Mesenchymal stem cell (in vitro differentiated cells and primary cell): ENCODE measurements around the gene IL5RA.

Source experiments
- DNase-seq: peaks from one replicate; pipeline ENCODE4 v3.0.0-alpha.2; 2013
- H2AFZ ChIP-seq: one replicate; pipeline ENCODE4 v1.6.1; 2013; ENCODE audit warnings: low read depth, mild to moderate bottlenecking, control low read depth, inconsistent platforms, low read length, moderate library complexity
- H2AK5ac ChIP-seq: 2 replicates; pipeline ENCODE4 v1.6.1; 2013; ENCODE audit warnings: low read length, moderate library complexity, mild to moderate bottlenecking, inconsistent platforms; ENCODE audit not compliant: severe bottlenecking
- H2BK120ac ChIP-seq: one replicate; pipeline ENCODE4 v1.6.1; 2013; ENCODE audit warnings: low read depth, mild to moderate bottlenecking, inconsistent platforms, low read length, moderate library complexity
- H2BK12ac ChIP-seq, 2 experiments: one replicate each; pipeline ENCODE4 v1.6.1; 2013; ENCODE audit warnings: inconsistent platforms in 2 of 2, low read length in 2 of 2, mild to moderate bottlenecking in 2 of 2, moderate library complexity in 2 of 2, control low read depth in 1 of 2
- H2BK15ac ChIP-seq: one replicate; pipeline ENCODE4 v1.6.1; 2013; ENCODE audit warnings: mild to moderate bottlenecking, low read depth, inconsistent platforms; ENCODE audit not compliant: poor library complexity, severe bottlenecking
- H2BK5ac ChIP-seq: 2 replicates; pipeline ENCODE4 v1.6.1; 2013; ENCODE audit warnings: low read depth, mild to moderate bottlenecking, low read length, control low read depth, inconsistent platforms; ENCODE audit not compliant: poor library complexity, severe bottlenecking
- H3K14ac ChIP-seq, 2 experiments: one replicate each; pipeline ENCODE4 v1.6.1; 2013; ENCODE audit warnings: inconsistent platforms in 2 of 2, low read length in 2 of 2, control low read depth in 1 of 2, mild to moderate bottlenecking in 1 of 2, moderate library complexity in 1 of 2
- H3K18ac ChIP-seq, 2 experiments: one replicate each; pipeline ENCODE4 v1.6.1; 2013; ENCODE audit warnings: inconsistent platforms in 2 of 2, low read length in 2 of 2, control low read depth in 1 of 2, low read depth in 1 of 2, mild to moderate bottlenecking in 1 of 2
- H3K23ac ChIP-seq, 2 experiments: one replicate each; pipeline ENCODE4 v1.6.1; 2013; ENCODE audit warnings: inconsistent platforms in 2 of 2, low read length in 2 of 2, mild to moderate bottlenecking in 2 of 2, moderate library complexity in 2 of 2, control low read depth in 1 of 2
- H3K27ac ChIP-seq: 2 replicates; pipeline ENCODE4 v1.5.1; 2013; ENCODE audit warnings: mild to moderate bottlenecking, moderate library complexity, low read length, control low read depth, inconsistent platforms; ENCODE audit not compliant: poor library complexity, severe bottlenecking
- H3K27me3 ChIP-seq, 2 experiments: 2 replicates each; pipeline versions ENCODE4 v1.6.1 to v1.7.0; 2013; ENCODE audit warnings: low read length in 2 of 2, mild to moderate bottlenecking in 2 of 2, moderate library complexity in 2 of 2, control low read depth in 1 of 2, inconsistent platforms in 1 of 2; ENCODE audit not compliant: control insufficient read depth in 1 of 2, insufficient read depth in 1 of 2
- H3K36me3 ChIP-seq, 2 experiments: 2 replicates each; pipeline versions ENCODE4 v1.6.1 to v1.7.0; 2013; ENCODE audit warnings: low read length in 2 of 2, control low read depth in 1 of 2, inconsistent platforms in 1 of 2, low read depth in 1 of 2, mild to moderate bottlenecking in 1 of 2; ENCODE audit not compliant: insufficient read depth in 2 of 2, control insufficient read depth in 1 of 2
- H3K4ac ChIP-seq, 2 experiments: one replicate each; pipeline ENCODE4 v1.6.1; 2013; ENCODE audit warnings: inconsistent platforms in 2 of 2, low read length in 2 of 2, mild to moderate bottlenecking in 2 of 2, moderate library complexity in 2 of 2, control low read depth in 1 of 2, low read depth in 1 of 2
- H3K4me1 ChIP-seq: 2 replicates; pipeline ENCODE4 v1.6.1; 2013; ENCODE audit warnings: low read depth, low read length, control low read depth; ENCODE audit not compliant: control insufficient read depth, insufficient read depth
- H3K4me2 ChIP-seq: 2 replicates; pipeline ENCODE4 v1.6.1; 2013; ENCODE audit warnings: low read length, mild to moderate bottlenecking, inconsistent platforms; ENCODE audit not compliant: poor library complexity, severe bottlenecking
- H3K4me3 ChIP-seq, 2 experiments: 2 replicates each; pipeline versions ENCODE4 v1.5.1 to v1.7.0; 2013; ENCODE audit warnings: low read length in 2 of 2, mild to moderate bottlenecking in 2 of 2, control low read depth in 1 of 2, low read depth in 1 of 2; ENCODE audit not compliant: insufficient read depth in 1 of 2
- H3K79me1 ChIP-seq: replicated peaks from 2 replicates; pipeline ENCODE4 v1.6.1; 2013; ENCODE audit warnings: mild to moderate bottlenecking, control low read depth, low read length, inconsistent platforms; ENCODE audit not compliant: poor library complexity, severe bottlenecking
- H3K9ac ChIP-seq: 2 replicates; pipeline ENCODE4 v1.7.0; 2013; ENCODE audit warnings: mild to moderate bottlenecking, low read length, moderate library complexity
- H3K9me3 ChIP-seq: 2 replicates; pipeline ENCODE4 v1.7.0; 2013; ENCODE audit warnings: mild to moderate bottlenecking, low read length; ENCODE audit not compliant: control insufficient read depth
- H4K8ac ChIP-seq: one replicate; pipeline ENCODE4 v1.6.1; 2013; ENCODE audit warnings: inconsistent platforms, mild to moderate bottlenecking, low read length, moderate library complexity
- H4K91ac ChIP-seq: one replicate; pipeline ENCODE4 v1.6.1; 2013; ENCODE audit warnings: mild to moderate bottlenecking, low read length, inconsistent platforms
- WGBS: methylation state at CpG from one replicate; pipeline ENCODE4 v1.1.7; 2013; ENCODE audit warnings: mixed read lengths; 5-methylcytosine and 5-hydroxymethylcytosine counted together

Gene IL5RA

DNA sequence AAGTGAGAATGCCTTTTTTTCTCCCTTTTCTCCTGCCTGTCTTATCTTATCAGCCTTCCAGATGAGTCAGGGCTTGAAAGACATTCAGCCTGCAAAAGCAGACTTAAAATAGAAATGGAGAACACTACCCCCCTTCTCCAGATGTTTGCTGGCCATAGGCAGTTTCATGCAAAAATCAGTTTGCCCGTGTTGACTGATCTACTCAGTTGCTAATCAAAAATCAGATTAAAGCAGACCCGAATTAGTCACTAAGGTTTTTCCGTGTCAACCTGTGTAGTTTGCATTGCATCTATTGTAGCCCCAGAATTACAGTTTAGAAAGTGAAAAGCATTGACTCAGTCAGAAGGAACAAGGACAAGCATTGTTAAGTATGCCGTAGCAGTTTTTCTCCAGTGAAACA is 56.2 kb downstream of the IL5RA start:
- Histone ChIP-seq H3K18ac (no peak overlapping the region), H4K91ac (no peak overlapping the region), H3K4ac (no peak overlapping the region), H3K79me1 (no peaks in the 10 kb centered on the region), H3K23ac (no peak overlapping the region), H3K14ac (no peak overlapping the region), H3K27me3 (no peaks in the 10 kb centered on the region), H3K27ac (no peak overlapping the region), H2BK15ac (no peak overlapping the region), H3K4me1 (no peaks in the 10 kb centered on the region), H3K36me3 (no peaks in the 10 kb centered on the region), H2AFZ (no peak overlapping the region), H2BK12ac (no peak overlapping the region), H2AK5ac (no peak overlapping the region), H2BK120ac (no peak overlapping the region), H3K4me2 (no peak overlapping the region), H4K8ac (no peak overlapping the region), H3K4me3 (no peak overlapping the region), H3K9me3 (no peaks in the 10 kb centered on the region), H3K9ac (no peak overlapping the region), H2BK5ac (no peak overlapping the region)
- peak; percentile 18 for DNase-seq
- 31% methylated on average over 4 of the region's 4 CpGs for WGBS

GRCh38 chr3:3038201-3038991 is 71.8 kb downstream of the IL5RA start:
- WGBS = 76% methylated on average over 25 of the region's 25 CpGs
- no peak overlapping the region for H4K8ac ChIP-seq

DNA sequence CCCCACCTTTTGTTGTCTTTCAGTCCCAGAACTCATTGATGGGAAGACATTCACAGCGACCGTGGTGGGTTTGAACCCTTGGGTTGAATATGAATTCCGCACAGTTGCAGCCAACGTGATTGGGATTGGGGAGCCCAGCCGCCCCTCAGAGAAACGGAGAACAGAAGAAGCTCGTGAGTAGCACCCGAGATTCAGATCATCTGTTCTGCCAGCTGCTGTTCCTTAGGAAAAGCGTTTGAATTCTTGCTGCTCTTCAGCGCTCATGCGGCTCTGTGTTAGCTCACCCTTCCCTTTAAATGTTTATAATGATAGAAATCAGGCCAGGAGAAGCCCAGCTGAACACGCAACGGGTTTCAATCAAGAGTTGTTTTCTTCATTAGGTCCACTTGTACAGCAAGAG is 73.0 kb downstream of the IL5RA start:
- H3K9me3 ChIP-seq = no peaks in the 10 kb centered on the region
- H2BK12ac ChIP-seq = no peak overlapping the region
- H2BK15ac ChIP-seq = peak overlapping the region; percentile 7
- no peak for DNase-seq
- no peak overlapping the region for H2BK5ac ChIP-seq
- no peak overlapping the region for H2BK120ac ChIP-seq
- no peak overlapping the region for H3K4ac ChIP-seq
- no peak overlapping the region for H3K14ac ChIP-seq
- no peaks in the 10 kb centered on the region for H3K27me3 ChIP-seq
- no peak overlapping the region for H3K4me2 ChIP-seq
- no peaks in the 10 kb centered on the region for H3K36me3 ChIP-seq
- no peak overlapping the region for H3K23ac ChIP-seq
- H2AK5ac ChIP-seq = no peak overlapping the region
- H3K9ac ChIP-seq = no peak overlapping the region
- H4K8ac ChIP-seq = no peak overlapping the region
- H3K27ac ChIP-seq = no peak overlapping the region
- no peak overlapping the region for H3K4me3 ChIP-seq
- H3K79me1 ChIP-seq = no peaks in the 10 kb centered on the region
- 91% methylated on average over 13 of the region's 13 CpGs for WGBS
- no peak overlapping the region for H2AFZ ChIP-seq
- no peak overlapping the region for H4K91ac ChIP-seq
- no peaks in the 10 kb centered on the region for H3K4me1 ChIP-seq
- H3K18ac ChIP-seq = no peak overlapping the region

More at GRCh38 chr3:3038201-3038991, 71.8 kb downstream of the IL5RA start:
- Histone ChIP-seq H3K36me3 (no peaks in the 10 kb centered on the region), H2BK120ac (no peak overlapping the region), H3K4me2 (no peak overlapping the region), H2AFZ (peak overlapping the region; percentile 31), H3K4me3 (no peak overlapping the region), H3K9ac (no peak overlapping the region), H3K4ac (no peak overlapping the region), H4K91ac (no peak overlapping the region), H2BK15ac (no peak overlapping the region), H3K27ac (no peak overlapping the region), H2AK5ac (no peak overlapping the region), H3K9me3 (no peaks in the 10 kb centered on the region), H3K27me3 (no peaks in the 10 kb centered on the region), H2BK5ac (no peak overlapping the region), H3K23ac (no peak overlapping the region), H3K14ac (no peak overlapping the region), H2BK12ac (no peak overlapping the region), H3K18ac (no peak overlapping the region), H3K79me1 (no peaks in the 10 kb centered on the region), H3K4me1 (no peaks in the 10 kb centered on the region)
- peak; percentile 7 for DNase-seq

DNA sequence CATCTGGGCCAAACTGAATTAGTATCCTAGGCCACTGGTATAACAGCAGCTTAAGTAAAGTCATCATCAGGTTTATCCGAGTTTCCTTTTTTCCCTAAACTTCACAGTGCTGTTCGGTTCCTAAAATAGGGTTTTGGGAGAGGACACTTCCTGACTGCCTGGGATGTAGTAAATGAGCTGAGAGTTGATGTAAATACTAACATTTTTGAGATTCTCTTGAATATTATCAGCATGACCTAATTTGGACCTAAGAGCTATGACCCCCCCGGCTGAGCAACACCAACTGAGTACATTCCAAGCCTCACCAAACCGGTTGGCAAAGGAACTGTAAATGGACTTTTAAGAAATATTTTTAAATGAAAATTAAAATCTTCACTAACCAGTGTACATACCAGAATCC is 78.8 kb downstream of the IL5RA start:
- Histone ChIP-seq H3K23ac (no peak overlapping the region), H3K36me3 (no peaks in the 10 kb centered on the region), H3K4me2 (no peak overlapping the region), H4K91ac (no peak overlapping the region), H3K9ac (no peak overlapping the region), H3K9me3 (no peaks in the 10 kb centered on the region), H3K4me1 (no peaks in the 10 kb centered on the region), H3K79me1 (no peaks in the 10 kb centered on the region), H3K27ac (no peak overlapping the region), H3K18ac (peak overlapping the region in 1 of 2 experiments; percentile 23), H2AFZ (no peak overlapping the region), H2BK15ac (no peak overlapping the region), H2AK5ac (no peak overlapping the region), H2BK5ac (no peak overlapping the region), H2BK120ac (no peak overlapping the region), H4K8ac (no peak overlapping the region), H2BK12ac (no peak overlapping the region), H3K4ac (no peak overlapping the region), H3K27me3 (no peaks in the 10 kb centered on the region), H3K14ac (no peak overlapping the region), H3K4me3 (no peak overlapping the region)
- peak; percentile 20 for DNase-seq
- 13% methylated on average over 1 of the region's 4 CpGs for WGBS
